BJ (cell line): ENCODE data around the gene GRAMD2B. TPM values are rescaled to one million over a fixed set of nuclear protein-coding genes. Genes with fewer than 3 reads are reported as not detected.

Experiments used
- CTCF ChIA-PET: fragments of 350-600 bp; formaldehyde crosslinking; extraction: SDS; loops from one replicate; lab custom pipeline; 2021; ENCODE audit warnings: antibody characterized with exemption, inconsistent platforms; lab: Yijun Ruan, JAX
- POLR2A ChIA-PET: fragments of 300-600 bp; sonication (Branson Sonifier 250); formaldehyde crosslinking; extraction: SDS; loops from one replicate; lab custom pipeline; 2021; ENCODE audit warnings: antibody characterized with exemption; lab: Charles Lee
- DNase-seq: peaks from one replicate; pipeline ENCODE4 v3.0.0-alpha.2; 2011; ENCODE audit warnings: low read depth
- H3K27me3 ChIP-seq: 2 replicates; pipeline ENCODE4 v1.6.0; 2011; ENCODE audit warnings: low read length; ENCODE audit not compliant: control insufficient read depth, insufficient read depth
- H3K36me3 ChIP-seq: 2 replicates; pipeline ENCODE4 v1.5.1; 2011; ENCODE audit warnings: low read length; ENCODE audit not compliant: control insufficient read depth, insufficient read depth
- H3K4me3 ChIP-seq: 2 replicates; pipeline ENCODE4 v1.5.1; 2011; ENCODE audit warnings: low read depth, mild to moderate bottlenecking, control low read depth, low read length
- CTCF ChIP-seq: IDR thresholded peaks from 2 replicates; pipeline ENCODE4 v1.5.1; 2011; ENCODE audit warnings: low read depth, mild to moderate bottlenecking, control low read depth, inconsistent platforms, low read length, moderate library complexity; ENCODE audit not compliant: insufficient read depth
- polyA plus RNA-seq: library from polyadenylated mRNA; depleted of rRNA; stranded (reverse); fragments of >200 nt; gene quantifications from 2 replicates; pipeline ENCODE4 v1.2.3, GENCODE V29; 2011

GRAMD2B gene
- polyA plus RNA-seq, 1 experiment: 77.9 TPM

- DNase-seq: no peak
- ChIA-PET CTCF (interaction anchor here (0.6 kb wide), 1 partner anchor 9 kb away, joined by 5 read pairs; no protein-coding TSS in a partner anchor), POLR2A (no interaction called here)
- H3K27me3 ChIP-seq: no peaks in the 10 kb centered on the region
- 0 out of 2 replicates have a peak, but pooled peaks cover 2% of the 10 kb centered on the region for H3K36me3 ChIP-seq
- H3K4me3 ChIP-seq: no peak overlapping the region
- TF ChIP-seq CTCF: no peak
These were observed 20.2 kb downstream of the GRAMD2B start for GRCh38 chr5:126443374-126443851.

GRCh38 chr5:126444137-126444536 lies 20.9 kb downstream of the GRAMD2B start:
- Histone ChIP-seq H3K36me3 (0 out of 2 replicates have a peak, but pooled peaks cover 2% of the 10 kb centered on the region), H3K4me3 (no peak overlapping the region), H3K27me3 (no peaks in the 10 kb centered on the region)
- ChIA-PET POLR2A (interaction anchor here (0.6 kb wide), 1 partner anchor 60 kb away, joined by 3 read pairs; no protein-coding TSS in a partner anchor), CTCF (interaction anchor here (0.6 kb wide), 1 partner anchor 10 kb away, joined by 5 read pairs; no protein-coding TSS in a partner anchor)
- DNase-seq: no peak
- no peak for TF ChIP-seq CTCF

- H3K36me3 ChIP-seq: 0 out of 2 replicates have a peak, but pooled peaks cover 2% of the 10 kb centered on the region
- DNase-seq: no peak
- ChIA-PET CTCF (interaction anchor here (1.0 to 1.6 kb wide), 2 partner anchors 92 to 149 kb away, joined by 3 to 5 read pairs; partner anchors contain the start of gene ALDH7A1), POLR2A (interaction anchor here (0.7 kb wide), 2 partner anchors 18 to 31 kb away, joined by 6 read pairs; no protein-coding TSS in a partner anchor)
- no peak overlapping the region for H3K4me3 ChIP-seq
- no peaks in the 10 kb centered on the region for H3K27me3 ChIP-seq
- no peak for TF ChIP-seq CTCF
These were observed 22.4 kb downstream of the GRAMD2B start for GRCh38 chr5:126445502-126446174.

- H3K27me3 ChIP-seq: no peaks in the 10 kb centered on the region
- no peak for TF ChIP-seq CTCF
- DNase-seq: peak; percentile 94
- no peak overlapping the region for H3K4me3 ChIP-seq
- CTCF ChIA-PET: interaction anchor here (1.6 kb wide), 1 partner anchor 93 kb away, joined by 5 read pairs; no protein-coding TSS in a partner anchor
- POLR2A ChIA-PET: interaction anchor here (0.6 to 1.0 kb wide), 6 partner anchors 19 to 519 kb away, joined by 3 to 8 read pairs (median 5); no protein-coding TSS in a partner anchor
- no peaks in the 10 kb centered on the region for H3K36me3 ChIP-seq
These were observed 23.5 kb downstream of the GRAMD2B start for GRCh38 chr5:126446498-126447224.
